ENCODE data around the gene DERL3.

The DERL3 gene

GRCh38 chr22:23832226-23833016 is 6.4 kb downstream of the DERL3 start:
- TF ChIP-seq, protein P1, sequence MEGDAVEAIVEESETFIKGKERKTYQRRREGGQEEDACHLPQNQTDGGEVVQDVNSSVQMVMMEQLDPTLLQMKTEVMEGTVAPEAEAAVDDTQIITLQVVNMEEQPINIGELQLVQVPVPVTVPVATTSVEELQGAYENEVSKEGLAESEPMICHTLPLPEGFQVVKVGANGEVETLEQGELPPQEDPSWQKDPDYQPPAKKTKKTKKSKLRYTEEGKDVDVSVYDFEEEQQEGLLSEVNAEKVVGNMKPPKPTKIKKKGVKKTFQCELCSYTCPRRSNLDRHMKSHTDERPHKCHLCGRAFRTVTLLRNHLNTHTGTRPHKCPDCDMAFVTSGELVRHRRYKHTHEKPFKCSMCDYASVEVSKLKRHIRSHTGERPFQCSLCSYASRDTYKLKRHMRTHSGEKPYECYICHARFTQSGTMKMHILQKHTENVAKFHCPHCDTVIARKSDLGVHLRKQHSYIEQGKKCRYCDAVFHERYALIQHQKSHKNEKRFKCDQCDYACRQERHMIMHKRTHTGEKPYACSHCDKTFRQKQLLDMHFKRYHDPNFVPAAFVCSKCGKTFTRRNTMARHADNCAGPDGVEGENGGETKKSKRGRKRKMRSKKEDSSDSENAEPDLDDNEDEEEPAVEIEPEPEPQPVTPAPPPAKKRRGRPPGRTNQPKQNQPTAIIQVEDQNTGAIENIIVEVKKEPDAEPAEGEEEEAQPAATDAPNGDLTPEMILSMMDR (IDR thresholded peaks at IDR 0.05), result no peak

GRCh38 chr22:23831781-23832180 is 7.0 kb downstream of the DERL3 start:
- TF ChIP-seq, protein P1 (IDR thresholded peaks at IDR 0.05), result no peak

DNA sequence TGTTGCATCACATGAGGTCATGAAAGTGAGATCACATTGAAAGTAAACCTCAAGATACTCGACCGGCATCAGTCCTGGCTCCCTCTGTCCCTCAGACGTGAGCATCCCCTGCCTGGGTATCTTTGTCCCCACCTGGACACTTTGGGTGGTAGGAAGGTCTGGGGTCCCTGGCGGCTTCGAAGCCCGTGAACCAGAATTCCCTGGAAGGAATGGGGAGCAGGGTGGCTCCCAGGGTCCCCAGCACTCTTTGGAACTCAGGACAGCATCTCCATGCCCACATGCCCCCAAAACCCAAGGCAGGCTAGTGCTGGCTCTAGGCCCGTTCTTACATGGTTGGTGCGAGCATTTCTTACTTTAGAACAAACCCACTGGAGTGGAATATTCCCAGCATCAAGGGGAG is 7.5 kb downstream of the DERL3 start:
- TF ChIP-seq, protein P1 (IDR thresholded peaks at IDR 0.05), result no peak

DNA sequence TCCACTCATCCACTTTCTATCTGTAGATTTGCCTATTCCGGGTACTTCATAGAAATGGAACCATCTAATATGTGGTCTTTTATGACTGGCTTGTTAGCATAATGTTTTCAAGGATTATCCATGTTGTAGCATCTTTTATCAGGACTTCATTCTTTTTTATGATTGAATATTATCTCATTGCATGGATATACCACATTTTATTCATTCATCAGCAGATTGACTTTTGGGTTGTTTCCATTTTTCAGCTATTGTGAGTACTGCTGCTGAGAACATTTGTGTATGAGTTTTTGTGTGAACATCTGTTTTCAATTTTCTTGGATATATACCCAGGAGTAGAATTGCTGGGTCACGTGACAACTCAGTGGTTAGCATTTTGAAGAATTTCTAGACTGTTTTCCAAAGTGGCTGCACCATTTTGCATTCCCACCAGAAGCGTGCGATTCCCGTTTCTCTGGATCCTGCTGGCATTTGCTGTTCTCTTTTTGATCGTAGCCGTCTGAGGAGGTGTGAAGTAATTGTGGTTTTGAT is 8.9 kb downstream of the DERL3 start:
- TF ChIP-seq, protein P1 (IDR thresholded peaks at IDR 0.05), result no peak

GRCh38 chr22:23828800-23829680 is 9.8 kb downstream of the DERL3 start:
- TF ChIP-seq, protein P1 (IDR thresholded peaks at IDR 0.05), result no peak

DNA sequence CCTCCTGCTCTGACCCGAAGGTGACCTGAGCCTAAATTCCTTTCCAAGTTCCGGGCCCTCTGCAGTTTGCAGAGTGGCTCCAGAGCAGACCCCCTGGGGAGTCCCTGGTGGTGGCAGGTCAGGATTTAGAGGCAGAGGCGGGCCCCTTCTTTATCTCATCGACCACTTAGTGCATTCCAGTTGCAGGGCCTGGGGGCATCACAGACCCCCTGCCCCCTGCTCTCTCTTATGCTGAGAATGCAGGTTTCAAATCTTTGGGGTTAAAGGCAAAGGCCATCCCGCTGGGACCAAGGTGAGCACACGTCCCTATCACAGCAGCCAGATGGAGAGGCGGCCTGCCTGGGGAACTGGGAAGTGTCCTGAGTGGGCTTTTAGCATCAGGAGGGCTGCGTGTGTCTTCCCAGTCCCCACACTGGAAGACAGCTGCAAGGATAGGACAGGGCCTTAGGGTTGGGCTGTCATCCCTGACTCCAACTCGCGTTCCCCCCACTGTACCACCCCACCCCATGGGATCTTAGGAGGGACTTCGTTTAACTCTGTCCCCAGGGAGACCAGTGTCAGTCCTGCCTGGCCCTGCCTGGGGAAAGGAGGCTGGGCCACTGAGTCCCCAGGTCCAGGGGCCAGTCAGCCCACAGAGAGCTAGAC is 11.3 kb downstream of the DERL3 start:
- TF ChIP-seq, protein P1 (IDR thresholded peaks at IDR 0.05), result no peak

Measured in LNCAP (cell line).